K562 (cell line): ENCODE measurements around the gene UFSP1. TPM values are rescaled to one million over a fixed set of nuclear protein-coding genes. Genes with fewer than 3 reads are reported as not detected.
A peak's percentile ranks its signal among the peaks of the same experiment; 100 is the strongest.

Source experiments
- ARID4B ChIP-seq: sonication (generic); formaldehyde crosslinking; IDR thresholded peaks from 2 replicates; pipeline ENCODE4 v1.8.0; 2022; ENCODE audit warnings: mild to moderate bottlenecking, missing genetic modification reagents
- CCNT2 ChIP-seq: IDR thresholded peaks from 2 replicates; pipeline ENCODE4 v1.6.1; 2011; ENCODE audit warnings: borderline replicate concordance, low read depth, mild to moderate bottlenecking, moderate library complexity, mixed read lengths, low read length; ENCODE audit not compliant: insufficient read length; ENCODE audit errors: extremely low read depth
- CHD2 ChIP-seq: IDR thresholded peaks from 2 replicates; pipeline ENCODE4 v1.6.1; 2011; ENCODE audit warnings: low read depth, low read length
- E2F4 ChIP-seq: sonication (generic); formaldehyde crosslinking; IDR thresholded peaks from 2 replicates; pipeline ENCODE4 v1.8.0; 2022; ENCODE audit warnings: mild to moderate bottlenecking, low read depth, missing genetic modification reagents
- FOXJ2 ChIP-seq: fragments of 200-800 bp; sonication (Bioruptor generic); IDR thresholded peaks from 2 replicates; pipeline ENCODE4 v1.6.1; 2016; ENCODE audit warnings: missing genetic modification characterization, missing compliant biosample characterization
- FOXP1 ChIP-seq: sonication (generic); formaldehyde crosslinking; IDR thresholded peaks from 2 replicates; pipeline ENCODE4 v1.8.0; 2022; ENCODE audit warnings: mild to moderate bottlenecking, missing genetic modification reagents
- KHSRP ChIP-seq: fragments of 450-650 bp; IDR thresholded peaks from 2 replicates; pipeline ENCODE4 v1.6.1; 2017
- MTA1 ChIP-seq: fragments of 450-650 bp; IDR thresholded peaks from 2 replicates; pipeline ENCODE4 v1.6.1; 2017; ENCODE audit warnings: borderline replicate concordance
- NCOA4 ChIP-seq: fragments of 450-650 bp; IDR thresholded peaks from 2 replicates; pipeline ENCODE4 v1.6.1; 2018; ENCODE audit warnings: mild to moderate bottlenecking; ENCODE audit not compliant: partially characterized antibody
- NR1H2 ChIP-seq: sonication (generic); formaldehyde crosslinking; IDR thresholded peaks from 2 replicates; pipeline ENCODE4 v1.4.0; 2020; ENCODE audit warnings: mild to moderate bottlenecking, missing genetic modification reagents
- POU5F1 ChIP-seq: fragments of 150-350 bp; IDR thresholded peaks from 2 replicates; pipeline ENCODE4 v1.6.1; 2014; ENCODE audit warnings: borderline replicate concordance, low read length, low read depth, mild to moderate bottlenecking; ENCODE audit not compliant: partially characterized antibody
- SETDB1 ChIP-seq: IDR thresholded peaks from one replicate; pipeline ENCODE4 v1.6.1; 2012; ENCODE audit warnings: low read length, control low read depth, inconsistent platforms
- SFPQ ChIP-seq: fragments of 200-400 bp; formaldehyde crosslinking; IDR thresholded peaks from 2 replicates; pipeline ENCODE4 v1.6.1; 2017; ENCODE audit warnings: mild to moderate bottlenecking, low read depth, low read length, moderate library complexity
- ZNF395 ChIP-seq: fragments of 200-800 bp; sonication (Bioruptor generic); IDR thresholded peaks from 2 replicates; pipeline ENCODE4 v1.6.1; 2017; ENCODE audit warnings: missing genetic modification characterization, missing compliant biosample characterization
- ZNF431 ChIP-seq: sonication (generic); formaldehyde crosslinking; IDR thresholded peaks from 2 replicates; pipeline ENCODE4 v1.8.0; 2022; ENCODE audit warnings: mild to moderate bottlenecking, missing genetic modification reagents
- ZNF639 ChIP-seq, 2 experiments: fragments of 200-800 bp in 1 of 2; sonication (Bioruptor generic) in 1 of 2; sonication (generic) in 1 of 2; formaldehyde crosslinking in 1 of 2; IDR thresholded peaks in 1 of 2; conservative IDR thresholded peaks in 1 of 2; 2 replicates each; pipeline versions ENCODE4 v1.5.0 to v1.6.1; 2016 to 2020; ENCODE audit warnings: missing compliant biosample characterization in 1 of 2, missing genetic modification characterization in 1 of 2, missing genetic modification reagents in 1 of 2
- polyA plus RNA-seq, 8 experiments: library from polyadenylated mRNA; depleted of rRNA in 4 of 8; stranded (reverse) in 5 of 8; unstranded in 3 of 8; fragments of >200 nt; fragmentation: Nextera tagmentation in 2 of 8; fragmentation: Illumina TruSeq in 1 of 8; extraction: Ambion mirVana in 2 of 8; extraction: Trizol in 1 of 8; gene quantifications; 2 replicates each; pipeline versions ENCODE4 v1.2.1 to v1.2.3, GENCODE V29; 2011 to 2014; ENCODE audit warnings: inconsistent platforms in 1 of 8, missing spikeins in 1 of 8
- total RNA-seq, 7 experiments: library from RNA; depleted of rRNA in 6 of 7; stranded (reverse); fragments of >200 nt in 6 of 7; fragmentation: Illumina TruSeq in 2 of 7; extraction: Trizol in 2 of 7; gene quantifications; 2 replicates each; pipeline versions ENCODE4 v1.2.1 to v1.2.3, GENCODE V29; 2011 to 2021; ENCODE audit warnings: low replicate concordance in 1 of 7

UFSP1 gene
- total and polyA plus RNA-seq, 9 of the 15 experiments (the other 6 are each of a cell fraction or from before 2014, with no cell fraction given): 0.50 to 18.8 (median 2.1) TPM

GRCh38 chr7:100840470-100841100 lies 48.9 kb downstream of the UFSP1 start (continued):
- peak; percentile 84 for TF ChIP-seq MTA1
- TF ChIP-seq KHSRP: 0 out of 2 replicates have a peak, but pooled peaks have one; percentile 36
- TF ChIP-seq ZNF431: no peak
- TF ChIP-seq ZNF395: no peak
- no peak for TF ChIP-seq SFPQ
- TF ChIP-seq ARID4B (CRISPR knock-in tag): no peak
- TF ChIP-seq NR1H2: no peak
- TF ChIP-seq FOXP1 (CRISPR knock-in tag): no peak
- peak; percentile 72 for TF ChIP-seq NCOA4
- no peak for TF ChIP-seq ZNF639 (CRISPR knock-in tag; conservative IDR thresholded peaks at IDR 0.05 in 1 of 2, IDR thresholded peaks at IDR 0.05 in 1 of 2)
- no peak for TF ChIP-seq E2F4 (CRISPR knock-in tag)
- no peak for TF ChIP-seq SETDB1
- TF ChIP-seq POU5F1: no peak
- no peak for TF ChIP-seq CHD2
- peak; percentile 81; the same call in 1 of the 2 replicates for TF ChIP-seq FOXJ2 (tag)
- no peak for TF ChIP-seq CCNT2
